ENCODE results near the gene CD47. TPM values are rescaled to one million over a fixed set of nuclear protein-coding genes. Genes with fewer than 3 reads are reported as not detected.

CD47 gene
- total and polyA plus RNA-seq, 8 donors, result 15.9 to 154 (median 79.9) TPM

DNA sequence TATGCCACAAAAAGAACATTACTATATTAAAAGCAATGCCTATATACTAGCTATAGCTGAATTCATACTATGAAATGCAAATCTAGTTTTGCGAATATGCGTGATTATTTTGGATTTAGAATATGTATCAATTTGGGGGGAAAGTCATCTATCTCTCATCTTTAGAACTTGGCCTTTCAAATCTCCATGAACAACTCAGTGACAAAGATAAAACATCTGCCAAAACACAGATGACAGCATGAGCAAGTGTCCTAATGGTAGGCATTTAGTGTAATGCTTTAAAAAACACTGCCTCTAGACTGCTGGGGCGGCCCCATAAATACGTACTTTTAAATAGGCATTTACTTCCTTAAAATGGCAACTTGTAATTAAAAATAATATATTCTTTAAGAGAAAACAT lies 2.7 kb downstream of the CD47 start:
- 36 to 62% (median 55%) methylated on average over 4 of the region's 4 CpGs for WGBS, 5 donors
- intact Hi-C loops (cut with DNase I; ENCODE audit: low total_unique reads), result no loop called here
- peak overlapping the region in 3 of 4 donors; percentile 81 to 97 (median 91) for H3K4me3 ChIP-seq
- peaks cover 8 to 63% (median 37%) of the 10 kb centered on the region in 4 donors for H3K4me1 ChIP-seq
- no peak for TF ChIP-seq POLR2AphosphoS5 (IDR thresholded peaks at IDR 0.05)
- no peak for TF ChIP-seq POLR2A (IDR thresholded peaks at IDR 0.05)
- no peak for TF ChIP-seq EP300 (IDR thresholded peaks at IDR 0.05)
- TF ChIP-seq, protein P1, sequence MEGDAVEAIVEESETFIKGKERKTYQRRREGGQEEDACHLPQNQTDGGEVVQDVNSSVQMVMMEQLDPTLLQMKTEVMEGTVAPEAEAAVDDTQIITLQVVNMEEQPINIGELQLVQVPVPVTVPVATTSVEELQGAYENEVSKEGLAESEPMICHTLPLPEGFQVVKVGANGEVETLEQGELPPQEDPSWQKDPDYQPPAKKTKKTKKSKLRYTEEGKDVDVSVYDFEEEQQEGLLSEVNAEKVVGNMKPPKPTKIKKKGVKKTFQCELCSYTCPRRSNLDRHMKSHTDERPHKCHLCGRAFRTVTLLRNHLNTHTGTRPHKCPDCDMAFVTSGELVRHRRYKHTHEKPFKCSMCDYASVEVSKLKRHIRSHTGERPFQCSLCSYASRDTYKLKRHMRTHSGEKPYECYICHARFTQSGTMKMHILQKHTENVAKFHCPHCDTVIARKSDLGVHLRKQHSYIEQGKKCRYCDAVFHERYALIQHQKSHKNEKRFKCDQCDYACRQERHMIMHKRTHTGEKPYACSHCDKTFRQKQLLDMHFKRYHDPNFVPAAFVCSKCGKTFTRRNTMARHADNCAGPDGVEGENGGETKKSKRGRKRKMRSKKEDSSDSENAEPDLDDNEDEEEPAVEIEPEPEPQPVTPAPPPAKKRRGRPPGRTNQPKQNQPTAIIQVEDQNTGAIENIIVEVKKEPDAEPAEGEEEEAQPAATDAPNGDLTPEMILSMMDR (IDR thresholded peaks at IDR 0.05), result no peak
- DNase-seq, result no peak
- H3K9me3 ChIP-seq, result no peaks in the 10 kb centered on the region
- H3K27ac ChIP-seq, result peak overlapping the region in 3 of 5 donors; percentile 23 to 93 (median 59)
- no peaks in the 10 kb centered on the region for H3K36me3 ChIP-seq
- no peaks in the 10 kb centered on the region for H3K27me3 ChIP-seq

DNA sequence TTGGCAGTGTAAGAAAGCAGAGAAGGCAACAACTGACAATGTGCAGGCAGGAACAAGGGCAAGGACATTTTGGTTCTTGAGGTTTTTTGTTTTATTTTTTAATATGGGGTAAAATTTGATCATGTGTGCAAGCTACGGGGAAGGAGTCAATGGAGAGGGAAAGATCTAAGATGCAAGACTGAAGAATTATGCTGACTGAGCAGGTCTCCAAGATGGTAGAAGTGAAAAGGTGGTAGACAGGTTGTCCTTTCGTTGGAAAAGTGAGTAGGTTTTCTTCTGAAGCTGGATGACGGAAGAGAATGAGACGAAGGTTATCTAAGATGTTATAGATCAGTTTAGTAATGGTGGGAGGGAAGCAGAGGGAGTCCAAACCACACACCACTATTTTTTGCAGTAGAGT lies 4.2 kb downstream of the CD47 start:
- no peaks in the 10 kb centered on the region for H3K27me3 ChIP-seq
- WGBS, 5 donors, result 89 to 94% (median 91%) methylated on average over 4 of the region's 4 CpGs
- no peaks in the 10 kb centered on the region for H3K36me3 ChIP-seq
- H3K4me3 ChIP-seq, result no peak overlapping the region
- H3K9me3 ChIP-seq, result no peaks in the 10 kb centered on the region
- intact Hi-C loops (cut with DNase I; ENCODE audit: low total_unique reads), result no loop called here
- TF ChIP-seq EP300 (IDR thresholded peaks at IDR 0.05) (no peak), POLR2AphosphoS5 (IDR thresholded peaks at IDR 0.05) (no peak), POLR2A (IDR thresholded peaks at IDR 0.05) (no peak)
- TF ChIP-seq, protein P1 (IDR thresholded peaks at IDR 0.05), result no peak
- no peak for DNase-seq
- H3K4me1 ChIP-seq, result peaks cover 8 to 70% (median 32%) of the 10 kb centered on the region in 4 donors
- H3K27ac ChIP-seq, result no peak overlapping the region

DNA sequence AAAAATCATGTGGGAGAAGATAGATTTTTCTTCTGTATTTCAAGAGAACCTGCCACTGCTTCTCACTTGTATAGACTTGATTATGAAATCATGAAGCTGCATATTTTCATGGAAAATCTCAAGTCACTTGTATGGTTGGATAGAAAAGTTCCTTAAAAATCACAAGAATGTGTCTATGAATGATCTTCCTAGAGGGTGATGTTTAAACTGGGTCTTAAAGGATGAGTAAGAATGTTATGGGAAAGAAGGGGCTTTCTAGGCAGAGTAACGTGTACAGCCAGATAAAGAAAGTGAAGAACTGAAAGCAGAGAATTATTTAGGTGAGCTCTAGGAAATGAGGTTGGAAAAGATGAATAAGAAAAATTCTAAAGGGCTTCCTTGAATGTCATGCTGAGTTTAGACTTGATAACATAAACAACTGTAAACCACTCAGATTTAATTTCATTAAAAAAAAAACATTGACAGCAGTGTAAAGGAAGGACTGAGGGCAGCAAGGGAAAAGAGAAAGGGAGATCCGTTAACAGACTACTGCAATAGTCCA lies 5.0 kb downstream of the CD47 start:
- DNase-seq, result no peak
- H3K4me1 ChIP-seq, result peaks cover 8 to 74% (median 30%) of the 10 kb centered on the region in 4 donors
- H3K4me3 ChIP-seq, result no peak overlapping the region
- no peaks in the 10 kb centered on the region for H3K27me3 ChIP-seq
- intact Hi-C loops (cut with DNase I; ENCODE audit: low total_unique reads), result no loop called here
- 83 to 93% (median 88%) methylated on average over 2 of the region's 2 CpGs for WGBS, 5 donors
- H3K27ac ChIP-seq, result no peak overlapping the region
- no peaks in the 10 kb centered on the region for H3K9me3 ChIP-seq
- TF ChIP-seq EP300 (IDR thresholded peaks at IDR 0.05) (no peak), POLR2A (IDR thresholded peaks at IDR 0.05) (no peak)
- no peaks in the 10 kb centered on the region for H3K36me3 ChIP-seq

DNA sequence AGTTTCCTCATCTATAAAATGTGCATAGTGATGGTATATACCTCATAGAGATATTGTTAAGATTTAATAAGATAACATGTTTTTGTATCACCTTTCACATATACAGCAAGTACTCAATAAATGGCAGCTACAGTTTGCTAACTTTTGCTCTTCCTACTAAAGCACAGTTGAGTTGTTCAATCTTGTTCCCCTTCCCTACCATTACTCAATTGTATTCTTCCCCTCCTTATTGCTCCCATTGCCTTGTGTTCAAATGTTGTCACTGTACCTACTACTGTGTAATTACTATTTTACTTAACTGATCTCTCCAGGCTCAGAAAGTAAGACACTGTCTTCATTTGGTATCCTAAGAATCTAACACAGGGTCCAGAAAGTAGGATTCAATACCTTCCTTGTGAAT lies 5.5 kb downstream of the CD47 start:
- Histone ChIP-seq H3K27me3 (no peaks in the 10 kb centered on the region), H3K4me3 (no peak overlapping the region), H3K4me1 (peaks cover 8 to 79% (median 30%) of the 10 kb centered on the region in 4 donors), H3K9me3 (no peaks in the 10 kb centered on the region), H3K36me3 (no peaks in the 10 kb centered on the region), H3K27ac (no peak overlapping the region)
- no peak for TF ChIP-seq POLR2A (IDR thresholded peaks at IDR 0.05)
- no peak for DNase-seq
- intact Hi-C loops (cut with DNase I; ENCODE audit: low total_unique reads), result no loop called here

DNA sequence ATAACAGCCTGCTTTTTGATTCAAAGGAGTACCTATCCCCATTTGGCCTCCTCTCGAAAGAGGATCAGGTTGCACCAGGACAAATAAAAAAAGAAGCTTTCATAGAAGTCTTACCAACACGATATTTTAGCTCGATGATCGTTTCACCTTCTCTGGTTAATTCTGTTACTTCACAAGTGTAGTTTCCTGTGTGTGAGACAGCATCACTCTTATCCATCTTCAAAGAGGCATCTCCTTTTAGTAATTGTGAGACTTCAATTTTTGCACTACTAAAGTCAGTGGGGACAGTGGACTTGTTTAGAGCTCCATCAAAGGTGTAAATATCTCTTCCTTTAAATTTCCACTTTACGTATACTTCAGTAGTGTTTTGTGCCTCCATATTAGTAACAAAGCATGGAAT lies 11.0 kb downstream of the CD47 start:
- peaks cover 0 to 53% (median 3%) of the 10 kb centered on the region in 4 donors for H3K4me1 ChIP-seq
- intact Hi-C loops (cut with DNase I; ENCODE audit: low total_unique reads), result no loop called here

More for the DNA sequence above, 11.0 kb downstream of the CD47 start:
- no peaks in the 10 kb centered on the region for H3K27me3 ChIP-seq
- H3K36me3 ChIP-seq, result peaks cover 0 to 27% (median 13%) of the 10 kb centered on the region in 4 donors
- TF ChIP-seq POLR2AphosphoS5 (IDR thresholded peaks at IDR 0.05) (no peak), EP300 (IDR thresholded peaks at IDR 0.05) (no peak), POLR2A (IDR thresholded peaks at IDR 0.05) (no peak)
- TF ChIP-seq, protein P1 (IDR thresholded peaks at IDR 0.05), result no peak
- no peaks in the 10 kb centered on the region for H3K9me3 ChIP-seq
- no peak overlapping the region for H3K27ac ChIP-seq
- 84 to 93% (median 89%) methylated on average over 5 of the region's 5 CpGs for WGBS, 5 donors
- no peak overlapping the region for H3K4me3 ChIP-seq
- DNase-seq, result no peak

All from stomach (tissue), 9 donors.